Measurements from ENCODE around the gene KCNK18.
"Not testable (repeated sequence)": the region's sequence is repeated elsewhere in the genome, so short reads cannot be mapped to it uniquely, and the experiment has no call there.

KCNK18 gene

GRCh38 chr10:117216611-117217195 is 19.4 kb downstream of the KCNK18 start:
- Histone ChIP-seq H3K27ac (no peak overlapping the region), H3K4me3 (peak overlapping the region; percentile 27 to 47 (median 37))

GRCh38 chr10:117217196-117217761 is 20.0 kb downstream of the KCNK18 start:
- Histone ChIP-seq H3K4me3 (peak overlapping the region; percentile 27 to 47 (median 37)), H3K27ac (no peak overlapping the region)

GRCh38 chr10:117218654-117219053 is 21.4 kb downstream of the KCNK18 start:
- no peak overlapping the region for H3K27ac ChIP-seq

GRCh38 chr10:117221156-117221711 is 23.9 kb downstream of the KCNK18 start:
- Histone ChIP-seq H3K27ac (no peak overlapping the region), H3K4me3 (no peak overlapping the region)

More at GRCh38 chr10:117218654-117219053, 21.4 kb downstream of the KCNK18 start:
- no peak overlapping the region for H3K4me3 ChIP-seq

- H3K4me3 ChIP-seq, result no peak overlapping the region
- no peak overlapping the region for H3K27ac ChIP-seq
Observed at GRCh38 chr10:117222552-117222951, 25.3 kb downstream of the KCNK18 start.

GRCh38 chr10:117222976-117223692 is 25.8 kb downstream of the KCNK18 start:
- no peak overlapping the region for H3K27ac ChIP-seq
- no peak overlapping the region for H3K4me3 ChIP-seq

- Histone ChIP-seq H3K4me3 (no peak overlapping the region), H3K27ac (no peak overlapping the region)
Observed at GRCh38 chr10:117223693-117224430, 26.6 kb downstream of the KCNK18 start.

GRCh38 chr10:117224881-117225280 is 27.6 kb downstream of the KCNK18 start:
- Histone ChIP-seq H3K27ac (no peak overlapping the region), H3K4me3 (no peak overlapping the region)

- Histone ChIP-seq H3K27ac (no peak overlapping the region), H3K4me3 (no peak overlapping the region)
Observed at GRCh38 chr10:117226813-117227451, 29.6 kb downstream of the KCNK18 start.

- Histone ChIP-seq H3K4me3 (no peak overlapping the region), H3K27ac (no peak overlapping the region)
Observed at GRCh38 chr10:117228210-117228609, 30.9 kb downstream of the KCNK18 start.

- H3K27ac ChIP-seq, H3K4me3 ChIP-seq: not testable (repeated sequence)
Observed at GRCh38 chr10:117230107-117230506, 32.8 kb downstream of the KCNK18 start.

- H3K4me3 ChIP-seq, result no peak overlapping the region
- no peak overlapping the region for H3K27ac ChIP-seq
Observed at GRCh38 chr10:117237401-117237991, 40.2 kb downstream of the KCNK18 start.

- Histone ChIP-seq H3K27ac (no peak overlapping the region), H3K4me3 (no peak overlapping the region)
Observed at GRCh38 chr10:117239051-117239450, 41.8 kb downstream of the KCNK18 start.

- Histone ChIP-seq H3K27ac (no peak overlapping the region), H3K4me3 (no peak overlapping the region)
Observed at GRCh38 chr10:117239721-117240620, 42.7 kb downstream of the KCNK18 start.

GRCh38 chr10:117240621-117241529 is 43.6 kb downstream of the KCNK18 start, which contains the start of gene SLC18A2:
Gene SLC18A2, plus strand, starts transcription at chr10:117241114. Its CDS starts 580 bp downstream, at chr10:117241694.
- Histone ChIP-seq H3K27ac (peak within 1 kb of the TSS in 2 of 21 experiments; percentile 11 to 30), H3K4me3 (peak within 1 kb of the TSS; percentile 9 to 31 (median 16))

GRCh38 chr10:117241541-117242462 is 44.5 kb downstream of the KCNK18 start:
- H3K27ac ChIP-seq, result peak overlapping the region in 1 of 21 experiments; percentile 11
- peak overlapping the region; percentile 9 to 31 (median 16) for H3K4me3 ChIP-seq
